Stomach (tissue), 9 donors: Measurements from ENCODE around the gene RPH3AL. TPM values are rescaled to one million over a fixed set of nuclear protein-coding genes. Genes with fewer than 3 reads are reported as not detected.
A peak's percentile ranks its signal among the peaks of the same experiment; 100 is the strongest.

Source experiments
- DNase-seq, 2 donors: peaks; one replicate each; pipeline versions ENCODE4 v3.0.0 to v3.0.0-alpha.2; 2013 to 2019
- H3K27ac ChIP-seq, 5 donors: fragments of 200-600 bp in 4 of 5; sonication (generic) in 4 of 5; one replicate each; pipeline ENCODE4 v1.5.1; 2013 to 2019; ENCODE audit warnings: mild to moderate bottlenecking in 1 of 5, moderate library complexity in 1 of 5
- H3K27me3 ChIP-seq, 3 donors: fragments of 200-600 bp; sonication (generic); one replicate each; pipeline ENCODE4 v1.5.1; 2017 to 2019; ENCODE audit warnings: mixed run types in 1 of 3
- H3K36me3 ChIP-seq, 4 donors: fragments of 200-600 bp; sonication (generic); 1 replicate in 3 of 4; 2 replicates in 1 of 4; pipeline ENCODE4 v1.5.1; 2016 to 2019
- H3K4me1 ChIP-seq, 4 donors: fragments of 200-600 bp; sonication (generic); one replicate each; pipeline ENCODE4 v1.5.1; 2016 to 2019
- H3K4me3 ChIP-seq, 4 donors: fragments of 200-600 bp; sonication (generic) in 3 of 4; one replicate each; pipeline ENCODE4 v1.5.1; 2016 to 2019; ENCODE audit warnings: mild to moderate bottlenecking in 1 of 4
- H3K9me3 ChIP-seq, 4 donors: fragments of 200-600 bp; sonication (generic); one replicate each; pipeline ENCODE4 v1.5.1; 2016 to 2019
- EP300 ChIP-seq: sonication (generic); formaldehyde crosslinking; IDR thresholded peaks from one replicate; pipeline ENCODE4 v1.6.1; 2017; ENCODE audit warnings: antibody characterized with exemption
- POLR2A ChIP-seq, 4 donors: fragments of 450-650 bp; IDR thresholded peaks; one replicate each; pipeline ENCODE4 v1.6.1; 2016; ENCODE audit warnings: antibody characterized with exemption in 4 of 4, control low read depth in 2 of 4, mild to moderate bottlenecking in 1 of 4, moderate library complexity in 1 of 4
- POLR2AphosphoS5 ChIP-seq, 3 donors: sonication (generic); formaldehyde crosslinking; IDR thresholded peaks; one replicate each; pipeline ENCODE4 v1.6.1; 2016; ENCODE audit warnings: antibody characterized with exemption in 3 of 3
- WGBS, 5 donors: extraction: QIAGEN DNeasy Blood & Tissue Kit in 3 of 5; methylation state at CpG; one replicate each; pipeline versions ENCODE4 v1.1.5 to v1.1.7; 2013 to 2018; 5-methylcytosine and 5-hydroxymethylcytosine counted together
- intact Hi-C: fragments of 100-400 bp; cut with DNase I; formaldehyde crosslinking; loops from one replicate; pipeline ENCODE4 v1.15.1; 2023; ENCODE audit warnings: low total_unique reads
- polyA plus RNA-seq, 3 donors: library from polyadenylated mRNA; stranded (reverse); fragments of 200-250 nt; gene quantifications; one replicate each; pipeline ENCODE4 v1.2.3, GENCODE V29; 2013
- total RNA-seq, 5 donors: library from RNA; depleted of rRNA; stranded (reverse); fragments of >200 nt; gene quantifications; one replicate each; pipeline versions ENCODE4 v1.1.0 to v1.2.3, GENCODE V29; 2014 to 2016
- TF ChIP-seq, protein P1 (sequence below), 7 experiments: fragments of 450-650 bp in 4 of 7; fragments of 200-600 bp in 3 of 7; sonication (generic) in 3 of 7; IDR thresholded peaks; one replicate each; pipeline ENCODE4 v1.5.1; 2016 to 2019; ENCODE audit warnings: antibody characterized with exemption in 7 of 7, control low read depth in 2 of 7, mild to moderate bottlenecking in 1 of 7
- donor health status: healthy with polysubstance abuse.
- donor health status: Bipolar disorder and iron deficiency.
- donor health status: healthy.

The RPH3AL gene
- total and polyA plus RNA-seq, 8 donors, result 4.9 to 38.5 (median 17.4) TPM

GRCh38 chr17:356671-357434, 4.2 kb upstream of the RPH3AL start:
- no peak for DNase-seq
- H3K9me3 ChIP-seq, result no peaks in the 10 kb centered on the region
- intact Hi-C loops, result no loop called here
- H3K27ac ChIP-seq, result no peak overlapping the region
- TF ChIP-seq POLR2AphosphoS5 (IDR thresholded peaks at IDR 0.05) (no peak), POLR2A (IDR thresholded peaks at IDR 0.05) (no peak), EP300 (no peak)
- TF ChIP-seq, protein P1, sequence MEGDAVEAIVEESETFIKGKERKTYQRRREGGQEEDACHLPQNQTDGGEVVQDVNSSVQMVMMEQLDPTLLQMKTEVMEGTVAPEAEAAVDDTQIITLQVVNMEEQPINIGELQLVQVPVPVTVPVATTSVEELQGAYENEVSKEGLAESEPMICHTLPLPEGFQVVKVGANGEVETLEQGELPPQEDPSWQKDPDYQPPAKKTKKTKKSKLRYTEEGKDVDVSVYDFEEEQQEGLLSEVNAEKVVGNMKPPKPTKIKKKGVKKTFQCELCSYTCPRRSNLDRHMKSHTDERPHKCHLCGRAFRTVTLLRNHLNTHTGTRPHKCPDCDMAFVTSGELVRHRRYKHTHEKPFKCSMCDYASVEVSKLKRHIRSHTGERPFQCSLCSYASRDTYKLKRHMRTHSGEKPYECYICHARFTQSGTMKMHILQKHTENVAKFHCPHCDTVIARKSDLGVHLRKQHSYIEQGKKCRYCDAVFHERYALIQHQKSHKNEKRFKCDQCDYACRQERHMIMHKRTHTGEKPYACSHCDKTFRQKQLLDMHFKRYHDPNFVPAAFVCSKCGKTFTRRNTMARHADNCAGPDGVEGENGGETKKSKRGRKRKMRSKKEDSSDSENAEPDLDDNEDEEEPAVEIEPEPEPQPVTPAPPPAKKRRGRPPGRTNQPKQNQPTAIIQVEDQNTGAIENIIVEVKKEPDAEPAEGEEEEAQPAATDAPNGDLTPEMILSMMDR (IDR thresholded peaks at IDR 0.05), result no peak
- 86 to 94% (median 92%) methylated on average over 25 to 30 of the region's 30 CpGs for WGBS, 5 donors
- peaks cover 14 to 40% (median 24%) of the 10 kb centered on the region in 4 donors for H3K4me1 ChIP-seq
- no peaks in the 10 kb centered on the region for H3K27me3 ChIP-seq
- no peaks in the 10 kb centered on the region for H3K36me3 ChIP-seq
- no peak overlapping the region for H3K4me3 ChIP-seq

GRCh38 chr17:354651-355556, 2.3 kb upstream of the RPH3AL start:
- intact Hi-C loops, result no loop called here
- no peak for DNase-seq
- TF ChIP-seq POLR2AphosphoS5 (IDR thresholded peaks at IDR 0.05), result no peak
- TF ChIP-seq, protein P1 (IDR thresholded peaks at IDR 0.05), result no peak
- no peak for TF ChIP-seq POLR2A (IDR thresholded peaks at IDR 0.05)
- TF ChIP-seq EP300, result no peak
- Histone ChIP-seq H3K4me3 (no peak overlapping the region), H3K36me3 (no peaks in the 10 kb centered on the region), H3K4me1 (peaks cover 33 to 60% (median 42%) of the 10 kb centered on the region in 4 donors), H3K27me3 (no peaks in the 10 kb centered on the region), H3K27ac (peak overlapping the region in 2 of 5 donors; percentile 90 to 91), H3K9me3 (no peaks in the 10 kb centered on the region)
- 84 to 91% (median 88%) methylated on average over 11 to 19 of the region's 19 CpGs for WGBS, 5 donors

- no peak for DNase-seq
- peak overlapping the region; percentile 87 to 93 (median 91) for H3K27ac ChIP-seq
- no peak for TF ChIP-seq EP300
- TF ChIP-seq, protein P1 (IDR thresholded peaks at IDR 0.05), result no peak
- no peak for TF ChIP-seq POLR2A (IDR thresholded peaks at IDR 0.05)
- no peak for TF ChIP-seq POLR2AphosphoS5 (IDR thresholded peaks at IDR 0.05)
- peaks cover 41 to 70% (median 53%) of the 10 kb centered on the region in 4 donors for H3K4me1 ChIP-seq
- whole genome bisulfite sequencing, 5 donors, result 73 to 89% (median 80%) methylated on average over 8 of the region's 8 CpGs
- no peaks in the 10 kb centered on the region for H3K36me3 ChIP-seq
- H3K4me3 ChIP-seq, result no peak overlapping the region
- no peaks in the 10 kb centered on the region for H3K9me3 ChIP-seq
- no peaks in the 10 kb centered on the region for H3K27me3 ChIP-seq
- intact Hi-C loops, result no loop called here
Measured at GRCh38 chr17:353838-354234, 1.2 kb upstream of the RPH3AL start.

DNA sequence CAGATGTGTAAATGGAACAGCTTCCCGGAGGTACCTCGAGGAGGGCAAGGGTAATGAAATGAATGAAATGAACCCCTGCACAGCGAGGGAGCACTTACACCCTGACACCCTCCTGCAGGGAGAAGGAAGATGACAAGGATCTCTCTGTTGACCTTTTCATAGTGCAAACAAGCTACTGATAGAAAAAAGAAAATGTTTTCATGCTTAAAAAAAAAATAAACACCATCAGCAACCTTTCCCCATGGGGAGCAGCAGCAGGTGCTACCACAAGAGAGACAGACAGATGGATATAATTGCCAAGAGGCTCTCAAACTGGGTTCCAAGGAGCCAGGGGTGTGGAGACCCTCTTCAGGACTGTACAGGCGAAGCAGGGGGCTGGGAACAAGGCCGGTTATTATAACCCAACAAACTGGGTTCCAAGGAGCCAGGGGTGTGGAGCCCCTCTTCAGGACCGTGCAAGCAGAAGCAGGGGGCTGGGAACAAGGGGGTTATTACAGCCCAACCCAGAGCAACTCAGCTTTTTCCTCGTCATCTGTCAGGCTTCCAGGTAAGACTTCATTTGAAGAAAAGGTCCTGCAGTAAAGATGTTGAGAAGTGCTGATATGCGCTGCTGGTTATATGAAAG, 718 bp upstream of the RPH3AL start:
- no peaks in the 10 kb centered on the region for H3K9me3 ChIP-seq
- H3K36me3 ChIP-seq, result no peaks in the 10 kb centered on the region
- peaks cover 41 to 75% (median 58%) of the 10 kb centered on the region in 4 donors for H3K4me1 ChIP-seq
- no peaks in the 10 kb centered on the region for H3K27me3 ChIP-seq
- DNase-seq, result no peak
- intact Hi-C loops, result no loop called here
- WGBS, 5 donors, result 27 to 51% (median 42%) methylated on average over 7 to 8 of the region's 8 CpGs
- no peak for TF ChIP-seq EP300
- TF ChIP-seq POLR2AphosphoS5 (IDR thresholded peaks at IDR 0.05), result no peak
- no peak for TF ChIP-seq POLR2A (IDR thresholded peaks at IDR 0.05)
- TF ChIP-seq, protein P1 (IDR thresholded peaks at IDR 0.05), result no peak
- peak overlapping the region; percentile 87 to 93 (median 91) for H3K27ac ChIP-seq
- H3K4me3 ChIP-seq, result no peak overlapping the region
